ENCODE measurements around the gene RERE. TPM values are rescaled to one million over a fixed set of nuclear protein-coding genes. Genes with fewer than 3 reads are reported as not detected.
"Not testable (repeated sequence)": the region's sequence is repeated elsewhere in the genome, so short reads cannot be mapped to it uniquely, and the experiment has no call there.

Gene RERE
- total and polyA plus RNA-seq, 12 donors = 33.4 to 146 (median 72.7) TPM

DNA sequence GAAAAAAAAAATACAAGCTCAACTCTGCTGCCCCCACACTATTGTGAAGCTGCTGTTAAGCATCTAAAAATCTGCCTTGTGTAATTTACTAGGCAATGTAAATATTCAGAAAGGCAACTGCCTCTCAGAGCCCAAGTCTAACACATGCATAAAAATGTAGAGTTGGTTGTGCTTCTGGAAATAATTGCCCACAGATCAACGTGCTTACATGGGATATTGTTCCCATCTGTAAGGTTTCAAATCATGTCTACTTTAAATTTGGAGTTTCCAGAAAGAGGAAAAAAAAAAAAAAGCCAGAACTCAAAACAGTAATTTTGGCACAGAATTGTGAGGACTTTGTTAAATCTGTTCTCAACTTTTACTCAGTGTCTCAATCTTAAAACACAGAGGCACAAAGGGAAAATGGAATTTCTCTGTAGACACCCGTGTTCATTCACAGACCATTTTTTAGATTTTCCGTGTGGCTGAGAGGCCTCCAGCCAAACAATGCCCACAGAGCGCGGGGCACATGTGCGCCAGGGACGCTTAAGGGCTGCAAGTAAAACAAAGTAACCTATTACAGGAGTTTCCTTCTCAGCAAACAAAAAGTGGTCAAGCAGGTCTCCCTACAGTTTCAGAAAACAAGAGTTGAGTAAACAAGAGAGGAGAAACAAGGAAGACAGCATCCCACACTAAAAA is 115.5 kb downstream of the RERE start:
- Histone ChIP-seq H3K4me1 (replicated peaks in 1 of 2) (peaks cover 25 to 39% of the 10 kb centered on the region in 2 donors), H3K9me3 (replicated peaks in 1 of 3) (no peaks in the 10 kb centered on the region), H3K27ac (peak overlapping the region in 2 of 5 donors; percentile 13 to 86), H3K4me3 (peak overlapping the region in 1 of 4 donors; percentile 61), H3K36me3 (replicated peaks in 1 of 2) (no peaks in the 10 kb centered on the region), H3K27me3 (no peaks in the 10 kb centered on the region)
- intact Hi-C loops (cut with DNase I) = no loop called here
- TF ChIP-seq POLR2A (IDR thresholded peaks at IDR 0.05) = no peak
- WGBS, 4 donors = 34 to 50% (median 41%) methylated on average over 7 of the region's 7 CpGs
- DNase-seq = no peak

DNA sequence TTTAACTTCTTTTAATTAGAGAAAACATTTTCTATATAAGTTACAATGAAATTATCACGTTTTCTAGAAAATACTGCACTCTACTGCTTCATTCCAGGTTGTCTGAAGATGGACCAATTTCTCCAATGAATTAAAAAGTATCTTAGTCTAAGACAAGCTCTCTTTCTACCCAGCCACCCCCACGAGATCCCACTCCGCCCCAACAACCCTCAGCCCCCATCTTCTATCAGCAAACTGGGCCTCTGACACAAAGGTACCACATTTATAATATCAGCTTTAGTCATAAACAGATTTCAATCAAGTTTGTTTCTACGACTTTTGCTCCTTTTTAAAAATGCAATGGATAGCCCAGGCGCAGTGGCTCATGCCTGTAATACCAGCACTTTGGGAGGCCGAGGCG is 117.8 kb downstream of the RERE start:
- H3K36me3 ChIP-seq (replicated peaks in 1 of 2) = no peaks in the 10 kb centered on the region
- WGBS, 4 donors = 95 to 97% (median 96%) methylated on average over 7 of the region's 7 CpGs
- TF ChIP-seq CTCF (IDR thresholded peaks at IDR 0.05) (no peak), POLR2A (IDR thresholded peaks at IDR 0.05) (no peak)
- intact Hi-C loops (cut with DNase I) = no loop called here
- DNase-seq = no peak
- peaks cover 22 to 33% of the 10 kb centered on the region in 2 donors for H3K4me1 ChIP-seq (replicated peaks in 1 of 2)
- no peak overlapping the region for H3K4me3 ChIP-seq
- no peaks in the 10 kb centered on the region for H3K9me3 ChIP-seq (replicated peaks in 1 of 3)
- no peak overlapping the region for H3K27ac ChIP-seq
- H3K27me3 ChIP-seq = no peaks in the 10 kb centered on the region

DNA sequence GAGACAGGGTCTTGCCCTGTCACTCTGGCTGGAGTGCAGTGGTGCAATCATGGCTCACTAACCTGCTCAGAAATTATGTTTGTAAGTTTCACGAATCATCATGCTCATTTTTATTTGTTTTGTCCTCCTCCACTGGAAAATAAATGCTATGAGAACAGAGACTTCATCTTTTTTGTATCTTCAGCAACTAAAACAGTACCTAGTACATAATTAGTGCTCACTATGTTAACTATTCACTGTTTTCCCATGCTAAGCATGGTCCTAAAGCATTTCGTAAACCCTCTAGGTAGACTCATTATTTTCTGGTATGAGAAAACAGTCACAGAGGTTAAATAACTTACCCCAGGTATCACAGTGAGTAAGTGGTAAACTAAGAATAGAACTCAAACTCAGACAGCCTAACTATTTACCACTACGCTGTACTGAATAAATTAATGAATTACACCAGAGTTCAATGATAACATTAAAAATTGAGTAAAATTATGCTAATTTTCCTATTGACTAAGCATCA is 118.4 kb downstream of the RERE start:
- H3K36me3 ChIP-seq (replicated peaks in 1 of 2) = no peaks in the 10 kb centered on the region
- 88 to 89% (median 88%) methylated on average over 3 of the region's 3 CpGs for WGBS, 4 donors

GRCh38 chr1:8698012-8698630 is 119.3 kb downstream of the RERE start:
- H3K4me1 ChIP-seq (replicated peaks in 1 of 2) = peaks cover 22 to 33% of the 10 kb centered on the region in 2 donors
- H3K4me3 ChIP-seq = no peak overlapping the region
- no peaks in the 10 kb centered on the region for H3K27me3 ChIP-seq
- DNase-seq = no peak
- 81 to 88% (median 86%) methylated on average over 3 of the region's 3 CpGs for WGBS, 4 donors
- no peaks in the 10 kb centered on the region for H3K36me3 ChIP-seq (replicated peaks in 1 of 2)
- TF ChIP-seq CTCF (IDR thresholded peaks at IDR 0.05) = no peak
- no peak for TF ChIP-seq POLR2A (IDR thresholded peaks at IDR 0.05)
- H3K9me3 ChIP-seq (replicated peaks in 1 of 3) = no peaks in the 10 kb centered on the region
- H3K27ac ChIP-seq = no peak overlapping the region
- intact Hi-C loops (cut with DNase I) = no loop called here

More for the DNA sequence above, 118.4 kb downstream of the RERE start:
- intact Hi-C loops (cut with DNase I) = no loop called here
- DNase-seq = no peak
- Histone ChIP-seq H3K9me3 (replicated peaks in 1 of 3) (no peaks in the 10 kb centered on the region), H3K27me3 (no peaks in the 10 kb centered on the region), H3K4me3 (no peak overlapping the region), H3K27ac (no peak overlapping the region), H3K4me1 (replicated peaks in 1 of 2) (peaks cover 22 to 31% of the 10 kb centered on the region in 2 donors)
- TF ChIP-seq CTCF (IDR thresholded peaks at IDR 0.05) (no peak), POLR2A (IDR thresholded peaks at IDR 0.05) (no peak)

DNA sequence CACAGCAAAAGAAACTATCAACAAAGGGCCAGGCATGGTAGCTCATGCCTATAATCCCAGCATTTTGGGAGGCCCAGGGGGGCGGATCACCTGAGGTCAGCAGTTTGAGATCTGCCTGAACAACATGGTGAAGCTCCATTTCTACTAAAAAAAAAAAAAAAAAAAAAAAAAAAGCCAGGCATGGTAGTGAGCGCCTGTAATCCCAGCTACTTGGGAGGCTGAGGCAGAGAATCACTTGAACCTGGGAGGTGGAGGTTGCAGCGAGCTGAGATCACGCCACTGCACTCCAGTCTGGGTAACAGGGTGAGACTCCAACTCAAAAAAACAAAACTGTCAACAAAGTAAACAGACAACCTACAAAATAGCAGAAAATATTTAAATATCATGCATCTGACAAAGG is 122.0 kb downstream of the RERE start:
- H3K36me3 ChIP-seq (replicated peaks in 1 of 2); H3K9me3 ChIP-seq (replicated peaks in 1 of 3); H3K27me3 ChIP-seq; intact Hi-C loops (cut with DNase I); H3K27ac ChIP-seq; DNase-seq; H3K4me3 ChIP-seq: not testable (repeated sequence)
- peaks cover 5 to 15% of the 10 kb centered on the region in 2 donors for H3K4me1 ChIP-seq (replicated peaks in 1 of 2)
- WGBS, 4 donors = 94 to 98% (median 97%) methylated on average over 4 of the region's 4 CpGs

Data from adrenal gland (tissue), 12 donors.